H54 (cell line): Measurements from ENCODE around the gene POLK.
"Not testable (repeated sequence)": the region's sequence is repeated elsewhere in the genome, so short reads cannot be mapped to it uniquely, and the experiment has no call there.

Experiments used
- DNase-seq: peaks from one replicate; pipeline ENCODE4 v3.0.0; 2011; ENCODE audit warnings: low spot score, mixed read lengths; ENCODE audit not compliant: insufficient read length
- FAIRE-seq: peaks from 3 replicates; lab custom pipeline; 2011; peaks lifted over from hg19 to GRCh38; lab: Jason Lieb, UNC
- POLR2A ChIP-seq: IDR thresholded peaks from 2 replicates; pipeline ENCODE4 v1.6.1; 2011; ENCODE audit warnings: low read depth, mild to moderate bottlenecking, low read length

POLK gene

GRCh38 chr5:75491621-75492020, 20.1 kb upstream of the POLK start:
- no peak for DNase-seq
- no peak for TF ChIP-seq POLR2A
- FAIRE-seq: peak; percentile 50

GRCh38 chr5:75496026-75496425, 15.7 kb upstream of the POLK start:
- DNase-seq: no peak
- no peak for TF ChIP-seq POLR2A
- no peak for FAIRE-seq

GRCh38 chr5:75498208-75498777, 13.4 kb upstream of the POLK start:
- FAIRE-seq: no peak
- no peak for DNase-seq

GRCh38 chr5:75498875-75499274, 12.8 kb upstream of the POLK start:
- not testable (repeated sequence) for FAIRE-seq, DNase-seq

More at GRCh38 chr5:75498208-75498777, 13.4 kb upstream of the POLK start:
- no peak for TF ChIP-seq POLR2A

GRCh38 chr5:75505112-75505511, 6.6 kb upstream of the POLK start:
- not testable (repeated sequence) for DNase-seq, FAIRE-seq

GRCh38 chr5:75507841-75508240, 3.9 kb upstream of the POLK start:
- no peak for TF ChIP-seq POLR2A
- no peak for FAIRE-seq
- no peak for DNase-seq

- FAIRE-seq: peak; percentile 71
- no peak for TF ChIP-seq POLR2A
- no peak for DNase-seq
Measured at GRCh38 chr5:75509546-75509945, 2.1 kb upstream of the POLK start.

- peak; percentile 38 for FAIRE-seq
- no peak for TF ChIP-seq POLR2A
- DNase-seq: peak; percentile 10
Measured at GRCh38 chr5:75509956-75510355, 1.7 kb upstream of the POLK start.

GRCh38 chr5:75510417-75510835, 1.3 kb upstream of the POLK start:
- FAIRE-seq (peak; percentile 74), DNase-seq (peak; percentile 3)
- TF ChIP-seq POLR2A: no peak

- DNase-seq (peak; percentile 10), FAIRE-seq (no peak)
- no peak for TF ChIP-seq POLR2A
Measured at GRCh38 chr5:75510836-75511434, 756 bp upstream of the POLK start.

- no peak for TF ChIP-seq POLR2A
- peak; percentile 62 for FAIRE-seq
Measured at GRCh38 chr5:75512383-75513074, 838 bp downstream of the POLK start.

GRCh38 chr5:75513841-75514240, 2.1 kb downstream of the POLK start:
- FAIRE-seq (no peak), DNase-seq (no peak)
- TF ChIP-seq POLR2A: no peak

More at GRCh38 chr5:75512383-75513074, 838 bp downstream of the POLK start:
- DNase-seq: no peak

- DNase-seq (no peak), FAIRE-seq (no peak)
- no peak for TF ChIP-seq POLR2A
Measured at GRCh38 chr5:75514323-75514722, 2.6 kb downstream of the POLK start.

GRCh38 chr5:75519761-75520160, 8.1 kb downstream of the POLK start:
- TF ChIP-seq POLR2A: no peak
- DNase-seq: no peak
- no peak for FAIRE-seq

- FAIRE-seq: no peak
- DNase-seq: no peak
- TF ChIP-seq POLR2A: no peak
Measured at GRCh38 chr5:75521195-75521594, 9.5 kb downstream of the POLK start.
